Common myeloid progenitor, CD34-positive (primary cell): ENCODE measurements around the gene GPX4.

Experiments
- CTCF ChIA-PET: fragments of 350-600 bp; sonication (Branson Sonifier 250); formaldehyde crosslinking; loops from one replicate; lab custom pipeline; 2021; ENCODE audit warnings: antibody characterized with exemption; lab: Charles Lee
- POLR2A ChIA-PET: fragments of 350-600 bp; sonication (Branson Sonifier 250); formaldehyde crosslinking; loops from one replicate; lab custom pipeline; 2021; ENCODE audit warnings: antibody characterized with exemption; lab: Charles Lee
- DNase-seq, 3 donors: peaks; one replicate each; pipeline versions ENCODE4 v3.0.0 to v3.0.0-alpha.2; 2013
- H3K27ac ChIP-seq, 2 experiments: 1 replicate in 1 of 2; 2 replicates in 1 of 2; pipeline ENCODE4 v1.7.0; 2013; ENCODE audit warnings: inconsistent platforms in 2 of 2, low read length in 2 of 2, mild to moderate bottlenecking in 2 of 2, low read depth in 1 of 2, moderate library complexity in 1 of 2; ENCODE audit not compliant: severe bottlenecking in 2 of 2, insufficient read depth in 1 of 2, poor library complexity in 1 of 2
- H3K27me3 ChIP-seq, 5 experiments: replicated peaks in 2 of 5; 1 replicate in 3 of 5; 2 replicates in 2 of 5; pipeline versions ENCODE4 v1.6.1 to v1.7.0; 2013; ENCODE audit warnings: low read length in 4 of 5, mild to moderate bottlenecking in 2 of 5, moderate library complexity in 2 of 5, inconsistent platforms in 1 of 5; ENCODE audit not compliant: insufficient read depth in 5 of 5, control insufficient read depth in 4 of 5
- H3K36me3 ChIP-seq, 4 experiments: 1 replicate in 2 of 4; 2 replicates in 2 of 4; pipeline versions ENCODE4 v1.6.1 to v1.7.0; 2013; ENCODE audit warnings: low read length in 3 of 4, control low read depth in 1 of 4, mild to moderate bottlenecking in 1 of 4; ENCODE audit not compliant: control insufficient read depth in 4 of 4, insufficient read depth in 4 of 4
- H3K4me1 ChIP-seq, 4 experiments: 1 replicate in 3 of 4; 2 replicates in 1 of 4; pipeline versions ENCODE4 v1.6.1 to v1.7.1; 2013; ENCODE audit warnings: low read length in 3 of 4, mild to moderate bottlenecking in 3 of 4, control low read depth in 1 of 4, inconsistent platforms in 1 of 4, moderate library complexity in 1 of 4; ENCODE audit not compliant: control insufficient read depth in 4 of 4, insufficient read depth in 4 of 4; ENCODE audit errors: control extremely low read depth in 1 of 4
- H3K4me3 ChIP-seq, 7 experiments: 1 replicate in 4 of 7; 2 replicates in 3 of 7; pipeline versions ENCODE4 v1.5.1 to v1.7.0; 2013; ENCODE audit warnings: mild to moderate bottlenecking in 7 of 7, low read length in 6 of 7, moderate library complexity in 6 of 7, inconsistent platforms in 2 of 7, low read depth in 2 of 7, control low read depth in 1 of 7; ENCODE audit not compliant: insufficient read depth in 4 of 7, control insufficient read depth in 1 of 7; ENCODE audit errors: extremely low read depth in 1 of 7
- H3K9me3 ChIP-seq, 5 experiments: 1 replicate in 4 of 5; 2 replicates in 1 of 5; pipeline versions ENCODE4 v1.6.1 to v1.7.1; 2013; ENCODE audit warnings: low read length in 4 of 5, mild to moderate bottlenecking in 2 of 5, inconsistent platforms in 1 of 5, low read depth in 1 of 5, moderate library complexity in 1 of 5; ENCODE audit not compliant: control insufficient read depth in 4 of 5, insufficient read depth in 2 of 5; ENCODE audit errors: control extremely low read depth in 1 of 5
- WGBS: methylation state at CpG from one replicate; pipeline ENCODE4 v1.1.5; 2013; ENCODE audit not compliant: insufficient coverage; 5-methylcytosine and 5-hydroxymethylcytosine counted together

Gene GPX4

GRCh38 chr19:1108291-1109031, 4.7 kb downstream of the GPX4 start:
- Histone ChIP-seq H3K27ac (no peak overlapping the region), H3K9me3 (no peaks in the 10 kb centered on the region), H3K4me1 (peaks cover 0 to 26% (median 19%) of the 10 kb centered on the region in 4 experiments), H3K36me3 (peaks cover 0 to 64% (median 41%) of the 10 kb centered on the region in 4 experiments), H3K27me3 (no peaks in the 10 kb centered on the region), H3K4me3 (no peak overlapping the region)
- POLR2A ChIA-PET = no interaction called here
- CTCF ChIA-PET = no interaction called here
- no peak for DNase-seq
- 96% methylated on average over 77 of the region's 89 CpGs for WGBS

DNA sequence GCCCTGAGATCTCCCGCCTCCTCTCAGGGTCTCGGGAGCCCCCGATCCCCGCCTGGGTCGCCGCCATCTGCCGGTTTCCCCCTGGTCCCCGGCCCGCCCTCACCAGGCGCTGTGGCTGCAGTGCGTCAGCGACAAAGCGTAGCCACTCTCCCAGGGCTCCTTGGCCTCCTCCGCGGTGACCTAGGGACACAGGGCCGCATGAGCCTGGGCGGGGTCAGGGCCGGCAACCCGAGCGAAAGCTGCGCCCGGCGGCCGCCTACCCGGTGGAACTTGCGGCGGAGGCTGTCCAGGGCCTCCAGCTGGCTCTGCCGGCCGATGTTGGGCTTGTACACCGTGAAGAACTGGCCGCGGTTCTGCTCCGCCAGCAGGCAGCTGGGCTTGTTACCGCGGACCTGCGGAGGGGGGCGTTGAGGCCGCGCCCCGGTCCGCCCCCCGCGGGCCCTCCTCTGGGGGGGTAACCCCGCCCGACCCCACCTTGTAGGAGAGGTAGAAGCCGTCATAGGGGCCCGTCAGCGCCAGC, 5.3 kb downstream of the GPX4 start:
- H3K27me3 ChIP-seq = no peaks in the 10 kb centered on the region
- peaks cover 0 to 71% (median 43%) of the 10 kb centered on the region in 4 experiments for H3K36me3 ChIP-seq
- H3K27ac ChIP-seq = no peak overlapping the region
- H3K9me3 ChIP-seq = no peaks in the 10 kb centered on the region
- CTCF ChIA-PET = no interaction called here
- DNase-seq = no peak
- peaks cover 0 to 27% (median 21%) of the 10 kb centered on the region in 4 experiments for H3K4me1 ChIP-seq
- 95% methylated on average over 36 of the region's 48 CpGs for WGBS
- H3K4me3 ChIP-seq = no peak overlapping the region
- POLR2A ChIA-PET = no interaction called here

DNA sequence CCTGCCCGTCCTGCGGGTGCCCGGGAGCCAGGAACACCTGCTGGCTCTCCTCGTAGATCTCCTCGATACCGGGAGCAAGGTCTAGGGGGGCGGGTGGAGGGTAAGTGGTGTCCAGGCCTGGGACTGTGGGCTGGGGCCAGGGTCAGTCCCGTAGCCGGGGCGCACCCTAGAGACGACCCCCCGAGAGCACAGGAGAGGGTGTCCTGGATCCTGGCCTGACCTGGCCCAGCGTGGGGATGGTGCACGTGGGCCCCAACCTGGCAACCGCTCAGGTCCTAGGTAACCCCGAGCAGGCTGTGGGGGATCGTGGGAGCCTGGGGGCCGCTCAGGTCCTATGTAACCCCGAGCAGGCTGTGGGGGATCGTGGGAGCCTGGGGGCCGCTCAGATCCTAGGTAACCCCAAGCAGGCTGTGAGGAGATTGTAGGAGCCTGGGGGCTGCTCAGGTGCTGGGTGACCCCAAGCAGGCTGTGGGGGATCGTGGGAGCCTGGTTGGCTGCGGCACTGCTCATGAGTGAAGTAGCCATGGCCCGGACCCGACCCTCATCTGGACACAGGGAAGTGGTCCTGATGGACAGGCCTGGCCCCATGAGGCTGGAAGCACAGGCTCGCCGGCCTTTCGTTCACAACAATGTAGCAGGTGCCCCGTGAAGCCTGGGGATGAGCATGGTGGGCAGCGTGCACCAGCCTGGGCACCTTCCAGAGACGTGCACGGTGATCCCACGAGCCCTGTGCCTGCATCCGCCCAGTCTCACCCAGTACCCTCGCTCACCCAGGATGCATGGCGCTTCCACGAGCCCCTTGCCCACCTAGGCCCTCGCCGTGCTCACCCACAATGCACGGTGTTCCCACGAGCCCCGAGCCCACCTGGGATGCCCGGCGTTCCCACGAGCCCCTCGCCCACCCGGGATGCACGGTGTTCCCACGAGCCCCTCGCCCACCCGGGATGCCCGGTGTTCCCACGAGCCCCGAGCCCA, 6.2 kb downstream of the GPX4 start:
- Histone ChIP-seq H3K4me3 (no peak overlapping the region), H3K27me3 (no peaks in the 10 kb centered on the region), H3K4me1 (peaks cover 0 to 24% (median 19%) of the 10 kb centered on the region in 4 experiments), H3K27ac (no peak overlapping the region), H3K9me3 (no peaks in the 10 kb centered on the region), H3K36me3 (peaks cover 2 to 75% (median 45%) of the 10 kb centered on the region in 4 experiments)
- DNase-seq = no peak
- ChIA-PET POLR2A (no interaction called here), CTCF (no interaction called here)
- WGBS = 97% methylated on average over 43 of the region's 54 CpGs

DNA sequence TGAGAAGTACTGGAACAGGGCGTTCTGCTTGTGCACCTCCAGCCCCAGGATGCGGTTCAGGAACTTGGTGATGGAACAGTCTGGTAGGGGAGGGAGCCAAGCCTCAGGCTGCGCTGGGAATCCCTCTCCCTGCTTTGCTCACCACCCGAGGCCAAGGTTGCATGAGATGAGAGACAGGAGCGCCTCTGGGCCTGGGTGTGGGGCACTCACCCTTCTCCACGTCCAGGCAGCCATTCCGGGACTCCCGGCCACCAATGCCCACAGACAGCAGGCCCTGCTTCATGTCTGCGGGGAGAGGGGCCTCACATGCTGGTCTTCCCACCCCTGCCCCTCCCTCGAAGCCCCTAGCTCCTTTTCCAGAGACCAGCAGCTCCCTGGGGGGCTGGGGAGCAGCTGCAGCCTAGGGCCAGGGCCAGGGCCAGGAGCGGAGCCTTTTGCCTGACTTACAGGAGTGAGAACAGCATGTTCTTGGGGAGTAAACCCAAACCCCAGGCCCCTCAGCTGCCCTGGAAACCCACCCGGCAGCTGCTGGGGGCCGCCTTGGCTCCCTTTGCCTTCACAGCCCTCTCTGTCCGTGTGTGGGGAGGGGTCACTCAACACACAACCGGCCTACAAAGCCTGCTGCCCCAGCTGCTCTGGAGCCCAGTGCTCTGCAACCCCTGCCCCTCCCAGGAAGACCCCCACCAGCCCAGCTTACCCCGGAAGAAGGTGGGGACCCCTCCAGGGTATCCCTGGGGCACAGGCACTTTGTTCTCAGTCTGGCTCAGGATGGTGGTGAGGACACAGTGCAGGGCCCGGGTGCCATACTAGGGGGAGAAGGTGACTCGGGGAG, 7.2 kb downstream of the GPX4 start:
- CTCF ChIA-PET = interaction anchor here (0.9 to 4.0 kb wide), 4 partner anchors 82 to 133 kb away, joined by 3 to 33 read pairs (median 20); no protein-coding TSS in a partner anchor

DNA sequence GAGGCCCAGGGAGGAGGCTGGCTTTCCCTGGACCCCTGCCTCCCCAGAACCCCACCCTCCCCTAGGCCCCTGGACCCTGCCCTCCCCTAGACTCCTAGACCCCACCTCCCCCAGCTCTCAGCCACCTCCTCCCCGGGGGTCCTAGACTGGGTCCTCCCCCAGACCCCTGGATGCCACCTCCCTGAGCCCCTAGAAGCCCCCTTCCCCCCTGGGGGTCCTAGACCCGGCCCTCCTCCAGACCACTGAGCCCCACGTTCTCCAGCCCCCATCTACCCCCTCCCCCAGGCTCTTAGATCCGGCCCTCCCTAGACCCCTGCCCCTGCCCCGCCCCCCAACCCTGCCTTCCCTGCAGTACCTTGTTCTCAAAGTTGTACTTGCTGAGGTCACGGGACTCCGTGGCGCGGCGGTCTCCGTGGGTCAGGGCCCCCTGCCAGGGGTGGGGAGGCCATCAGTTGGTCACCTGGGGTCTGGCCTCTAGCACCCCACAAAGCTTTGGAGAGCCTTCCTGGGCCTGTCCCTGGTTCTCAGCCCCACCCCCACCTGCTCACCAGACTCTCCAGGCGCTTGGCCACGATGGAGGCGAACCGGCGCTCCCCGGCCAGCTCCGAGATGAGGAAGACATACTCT, 8.0 kb downstream of the GPX4 start:
- DNase-seq = no peak
- Histone ChIP-seq H3K27me3 (no peaks in the 10 kb centered on the region), H3K4me1 (peaks cover 0 to 10% (median 9%) of the 10 kb centered on the region in 4 experiments), H3K36me3 (peaks cover 2 to 74% (median 49%) of the 10 kb centered on the region in 4 experiments), H3K27ac (no peak overlapping the region), H3K4me3 (no peak overlapping the region), H3K9me3 (no peaks in the 10 kb centered on the region)
- 100% methylated on average over 4 of the region's 18 CpGs for WGBS
- ChIA-PET POLR2A (interaction anchor here (0.6 kb wide), 1 partner anchor 91 kb away, joined by 5 read pairs; no protein-coding TSS in a partner anchor), CTCF (interaction anchor here (0.7 to 4.0 kb wide), 8 partner anchors 12 to 110 kb away, joined by 3 to 33 read pairs (median 13); no protein-coding TSS in a partner anchor)

More for the DNA sequence above, 7.2 kb downstream of the GPX4 start:
- H3K4me1 ChIP-seq = peaks cover 0 to 15% (median 10%) of the 10 kb centered on the region in 4 experiments
- no peak for DNase-seq
- no peak overlapping the region for H3K4me3 ChIP-seq
- POLR2A ChIA-PET = interaction anchor here (0.6 kb wide), 1 partner anchor 92 kb away, joined by 5 read pairs; no protein-coding TSS in a partner anchor
- WGBS = 94% methylated on average over 14 of the region's 18 CpGs
- H3K27me3 ChIP-seq = no peaks in the 10 kb centered on the region
- no peaks in the 10 kb centered on the region for H3K9me3 ChIP-seq
- peaks cover 2 to 74% (median 46%) of the 10 kb centered on the region in 4 experiments for H3K36me3 ChIP-seq
- no peak overlapping the region for H3K27ac ChIP-seq
